Brain microvascular endothelial cell (primary cell): ENCODE results near the gene SLC4A1AP.

Experiments
- DNase-seq: peaks from one replicate; pipeline ENCODE4 v3.0.0-alpha.2; 2020
- H3K27ac ChIP-seq: fragments of 250-450 bp; sonication (Bioruptor Pico); 2 replicates; pipeline ENCODE4 v1.5.1; 2020; ENCODE audit warnings: mild to moderate bottlenecking, moderate library complexity
- H3K27me3 ChIP-seq: fragments of 250-450 bp; sonication (Bioruptor Pico); replicated peaks from 2 replicates; pipeline ENCODE4 v1.5.1; 2020; ENCODE audit warnings: mild to moderate bottlenecking
- H3K36me3 ChIP-seq: fragments of 250-450 bp; sonication (Bioruptor Pico); replicated peaks from 2 replicates; pipeline ENCODE4 v1.5.1; 2020; ENCODE audit warnings: mild to moderate bottlenecking
- H3K4me3 ChIP-seq: 2 replicates; pipeline ENCODE4 v1.5.1; 2011; ENCODE audit warnings: low read depth, mild to moderate bottlenecking, control low read depth, low read length, moderate library complexity
- in situ Hi-C: cut with HindIII; loops from 2 replicates; pipeline ENCODE4 v1.10.0; 2017; ENCODE audit warnings: low sequenced_read_pairs, low pct_ligation_motif_present
- TF ChIP-seq, protein P1 (sequence below): IDR thresholded peaks from 2 replicates; pipeline ENCODE4 v1.5.1; 2011; ENCODE audit warnings: low read depth, mild to moderate bottlenecking, moderate library complexity, low read length, control low read depth, inconsistent platforms; ENCODE audit errors: missing control alignments

Gene SLC4A1AP

DNA sequence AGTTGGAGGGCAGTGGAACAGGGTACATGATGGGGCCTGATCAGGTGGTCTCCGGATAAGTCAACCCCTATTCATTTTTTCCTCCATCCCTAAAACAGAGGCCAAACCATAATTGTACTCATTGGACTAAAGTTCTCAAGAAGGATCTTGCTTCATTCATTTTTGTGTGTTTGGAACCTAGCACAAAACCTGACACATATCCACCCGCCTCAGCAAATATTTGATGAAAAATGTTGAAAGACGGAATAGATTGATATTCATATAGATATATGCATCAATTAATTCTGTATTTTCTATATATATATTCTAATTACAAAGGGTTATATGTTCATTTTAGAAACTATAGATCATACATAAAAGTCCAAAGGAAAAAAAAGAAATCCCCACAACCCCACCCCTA lies 21.9 kb downstream of the SLC4A1AP start:
- no peak for DNase-seq
- Histone ChIP-seq H3K4me3 (no peak overlapping the region), H3K27ac (no peak overlapping the region), H3K27me3 (no peaks in the 10 kb centered on the region), H3K36me3 (peaks cover 35% of the 10 kb centered on the region)
- in situ Hi-C loops, result no loop called here
- TF ChIP-seq, protein P1, sequence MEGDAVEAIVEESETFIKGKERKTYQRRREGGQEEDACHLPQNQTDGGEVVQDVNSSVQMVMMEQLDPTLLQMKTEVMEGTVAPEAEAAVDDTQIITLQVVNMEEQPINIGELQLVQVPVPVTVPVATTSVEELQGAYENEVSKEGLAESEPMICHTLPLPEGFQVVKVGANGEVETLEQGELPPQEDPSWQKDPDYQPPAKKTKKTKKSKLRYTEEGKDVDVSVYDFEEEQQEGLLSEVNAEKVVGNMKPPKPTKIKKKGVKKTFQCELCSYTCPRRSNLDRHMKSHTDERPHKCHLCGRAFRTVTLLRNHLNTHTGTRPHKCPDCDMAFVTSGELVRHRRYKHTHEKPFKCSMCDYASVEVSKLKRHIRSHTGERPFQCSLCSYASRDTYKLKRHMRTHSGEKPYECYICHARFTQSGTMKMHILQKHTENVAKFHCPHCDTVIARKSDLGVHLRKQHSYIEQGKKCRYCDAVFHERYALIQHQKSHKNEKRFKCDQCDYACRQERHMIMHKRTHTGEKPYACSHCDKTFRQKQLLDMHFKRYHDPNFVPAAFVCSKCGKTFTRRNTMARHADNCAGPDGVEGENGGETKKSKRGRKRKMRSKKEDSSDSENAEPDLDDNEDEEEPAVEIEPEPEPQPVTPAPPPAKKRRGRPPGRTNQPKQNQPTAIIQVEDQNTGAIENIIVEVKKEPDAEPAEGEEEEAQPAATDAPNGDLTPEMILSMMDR, result no peak

DNA sequence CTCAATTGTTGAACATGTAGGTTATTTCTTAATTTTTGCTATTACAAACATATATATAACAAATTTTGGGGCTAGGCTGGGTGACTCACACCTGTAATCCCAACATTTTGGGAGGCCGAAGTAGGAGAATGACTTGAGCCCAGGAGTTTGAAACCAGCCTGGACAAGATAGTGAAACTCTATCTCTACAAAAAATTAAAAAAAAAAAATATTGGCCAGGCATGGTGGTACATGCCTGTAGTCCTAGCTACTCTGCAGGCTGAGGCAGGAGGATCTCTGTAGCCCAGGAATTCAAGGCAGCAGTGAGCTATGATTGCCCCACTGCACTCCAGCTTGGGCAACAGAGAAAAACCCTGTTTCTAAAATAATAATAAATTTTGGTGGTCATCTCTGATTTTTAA lies 23.5 kb downstream of the SLC4A1AP start:
- in situ Hi-C loops, result no loop called here
- TF ChIP-seq, protein P1, result no peak
- Histone ChIP-seq H3K36me3 (peaks cover 35% of the 10 kb centered on the region), H3K4me3 (no peak overlapping the region), H3K27me3 (no peaks in the 10 kb centered on the region), H3K27ac (no peak overlapping the region)
- DNase-seq, result no peak

DNA sequence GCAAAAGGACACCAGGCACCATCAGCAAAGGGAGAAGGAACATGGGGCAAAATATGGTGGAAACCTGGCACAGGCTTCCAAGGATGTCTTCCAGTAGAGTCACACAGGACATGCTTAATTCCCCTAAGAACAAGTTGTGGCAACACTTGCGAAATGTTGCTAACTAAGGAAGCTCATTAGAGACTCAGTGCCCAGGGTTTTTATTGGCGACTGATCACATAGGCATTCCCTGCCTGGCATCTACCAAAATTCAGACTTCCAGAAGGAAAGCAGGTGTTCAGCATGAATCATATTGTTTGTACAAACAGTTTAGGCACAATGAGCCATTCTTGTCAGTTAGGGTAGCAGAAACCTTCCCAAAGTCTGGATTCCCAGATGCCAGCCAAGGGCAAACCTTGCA lies 25.7 kb downstream of the SLC4A1AP start:
- in situ Hi-C loops, result no loop called here
- peaks cover 26% of the 10 kb centered on the region for H3K36me3 ChIP-seq
- no peak overlapping the region for H3K4me3 ChIP-seq
- no peak for DNase-seq
- no peak overlapping the region for H3K27ac ChIP-seq
- TF ChIP-seq, protein P1, result no peak
- no peaks in the 10 kb centered on the region for H3K27me3 ChIP-seq

DNA sequence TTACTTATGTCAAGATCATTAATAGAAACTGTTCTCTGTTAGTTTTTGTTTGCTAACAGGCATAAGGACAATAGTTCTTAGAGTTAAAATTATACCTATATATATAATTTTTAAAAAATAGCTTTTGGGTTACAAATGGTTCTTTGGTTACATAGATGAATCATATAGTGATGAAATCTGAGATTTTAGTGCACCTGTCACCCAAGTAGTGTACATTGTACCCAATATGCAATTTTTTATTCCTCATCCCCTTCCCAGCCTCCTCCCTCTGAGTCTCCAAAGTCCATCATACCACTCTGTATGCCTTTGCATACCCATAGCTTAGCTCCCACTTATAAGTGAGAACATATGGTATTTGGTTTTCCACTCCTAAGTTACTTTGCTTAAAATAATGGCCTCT lies 26.4 kb downstream of the SLC4A1AP start:
- no peak for DNase-seq
- H3K36me3 ChIP-seq, result peaks cover 25% of the 10 kb centered on the region
- H3K4me3 ChIP-seq, result no peak overlapping the region
- no peaks in the 10 kb centered on the region for H3K27me3 ChIP-seq
- no peak overlapping the region for H3K27ac ChIP-seq
- TF ChIP-seq, protein P1, result no peak
- in situ Hi-C loops, result no loop called here

DNA sequence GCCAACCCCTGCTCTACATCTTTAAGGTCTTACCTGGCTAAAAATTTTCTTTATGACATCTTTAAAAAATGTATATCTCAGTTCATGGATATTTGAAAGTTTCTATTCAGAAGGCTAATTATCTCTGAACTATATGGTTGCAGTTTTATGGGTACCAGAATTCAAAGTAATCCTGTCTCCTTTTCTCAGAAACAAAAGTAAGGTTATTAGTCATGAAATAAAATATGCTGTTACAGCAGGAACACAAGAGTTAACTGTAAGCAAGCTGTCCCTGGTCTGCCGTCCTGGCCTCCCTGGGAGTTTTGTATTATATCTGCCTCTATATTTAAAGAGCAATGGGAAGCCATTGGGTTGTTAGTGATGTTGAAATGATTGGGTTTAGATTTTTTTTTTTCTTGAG lies 34.0 kb downstream of the SLC4A1AP start:
- H3K36me3 ChIP-seq, result peaks cover 4% of the 10 kb centered on the region
- TF ChIP-seq, protein P1, result no peak
- H3K4me3 ChIP-seq, result no peak overlapping the region
- H3K27me3 ChIP-seq, result no peaks in the 10 kb centered on the region
- in situ Hi-C loops, result no loop called here
- DNase-seq, result no peak
- H3K27ac ChIP-seq, result no peak overlapping the region

DNA sequence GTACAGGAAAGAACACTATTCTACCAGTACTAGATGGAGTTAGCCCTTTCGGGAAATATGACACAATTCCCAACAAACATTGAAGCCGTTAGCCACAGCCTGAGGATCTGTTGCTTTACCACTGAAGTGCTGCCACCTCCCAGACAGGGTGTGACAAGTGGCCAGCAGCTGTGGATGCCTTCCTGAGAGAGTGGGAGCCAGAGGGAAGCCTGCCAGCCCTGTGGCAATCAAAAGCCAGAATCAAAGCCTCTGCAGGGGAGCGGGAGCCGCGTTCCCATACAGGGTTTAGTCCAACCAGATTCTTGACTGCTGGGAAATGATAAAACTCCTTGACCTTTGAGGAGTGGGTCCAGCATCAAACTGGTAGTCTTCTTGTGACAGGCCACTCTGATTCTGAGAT lies 38.0 kb downstream of the SLC4A1AP start:
- in situ Hi-C loops, result no loop called here
- Histone ChIP-seq H3K27me3 (no peaks in the 10 kb centered on the region), H3K27ac (no peak overlapping the region), H3K4me3 (no peak overlapping the region), H3K36me3 (no peaks in the 10 kb centered on the region)
- TF ChIP-seq, protein P1, result no peak
- no peak for DNase-seq
